ENCODE results near the gene MRPL41.
"Not testable (repeated sequence)": the region's sequence is repeated elsewhere in the genome, so short reads cannot be mapped to it uniquely, and the experiment has no call there.

Gene MRPL41

DNA sequence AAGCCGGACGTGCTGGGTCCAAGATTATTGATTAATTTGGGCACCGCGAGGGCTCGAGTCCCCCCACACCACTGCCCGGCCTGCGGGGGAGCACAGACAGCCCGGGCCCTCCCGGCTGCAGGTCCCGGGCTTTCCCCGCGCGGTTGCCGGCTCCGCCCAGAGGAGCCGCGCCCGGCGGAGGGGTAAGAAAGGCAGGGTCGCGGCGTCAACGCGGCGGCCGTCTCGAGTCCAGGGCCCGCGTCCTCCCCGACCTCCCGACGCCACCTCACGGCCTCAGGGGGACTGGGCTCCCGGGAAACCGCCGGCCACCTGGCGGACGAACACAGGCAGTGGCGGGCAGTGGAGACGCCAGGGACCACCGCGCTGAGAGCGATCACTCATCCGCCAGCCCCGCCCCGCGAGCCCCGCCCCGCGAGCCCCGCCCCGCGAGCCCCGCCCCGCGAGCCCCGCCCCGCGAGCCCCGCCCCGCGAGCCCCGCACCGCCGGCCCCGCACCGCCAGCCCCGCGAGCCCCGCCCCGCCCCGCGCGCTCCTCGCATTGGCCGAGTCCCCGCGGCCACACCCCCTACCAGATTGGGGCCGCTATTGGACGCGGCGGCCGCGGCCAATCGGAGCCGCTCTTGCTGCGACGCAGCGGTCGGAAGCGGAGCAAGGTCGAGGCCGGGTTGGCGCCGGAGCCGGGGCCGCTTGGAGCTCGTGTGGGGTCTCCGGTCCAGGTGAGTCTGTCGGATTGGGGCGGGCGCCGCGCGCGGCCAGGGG is at the start of gene MRPL41:
MRPL41 (plus strand) TSS at position 616 of the 758 bp plus-strand sequence. CDS start 203 bp downstream, outside the sequence.
- peak; percentile 83 for DNase-seq (ENCODE audit: low read depth)

DNA sequence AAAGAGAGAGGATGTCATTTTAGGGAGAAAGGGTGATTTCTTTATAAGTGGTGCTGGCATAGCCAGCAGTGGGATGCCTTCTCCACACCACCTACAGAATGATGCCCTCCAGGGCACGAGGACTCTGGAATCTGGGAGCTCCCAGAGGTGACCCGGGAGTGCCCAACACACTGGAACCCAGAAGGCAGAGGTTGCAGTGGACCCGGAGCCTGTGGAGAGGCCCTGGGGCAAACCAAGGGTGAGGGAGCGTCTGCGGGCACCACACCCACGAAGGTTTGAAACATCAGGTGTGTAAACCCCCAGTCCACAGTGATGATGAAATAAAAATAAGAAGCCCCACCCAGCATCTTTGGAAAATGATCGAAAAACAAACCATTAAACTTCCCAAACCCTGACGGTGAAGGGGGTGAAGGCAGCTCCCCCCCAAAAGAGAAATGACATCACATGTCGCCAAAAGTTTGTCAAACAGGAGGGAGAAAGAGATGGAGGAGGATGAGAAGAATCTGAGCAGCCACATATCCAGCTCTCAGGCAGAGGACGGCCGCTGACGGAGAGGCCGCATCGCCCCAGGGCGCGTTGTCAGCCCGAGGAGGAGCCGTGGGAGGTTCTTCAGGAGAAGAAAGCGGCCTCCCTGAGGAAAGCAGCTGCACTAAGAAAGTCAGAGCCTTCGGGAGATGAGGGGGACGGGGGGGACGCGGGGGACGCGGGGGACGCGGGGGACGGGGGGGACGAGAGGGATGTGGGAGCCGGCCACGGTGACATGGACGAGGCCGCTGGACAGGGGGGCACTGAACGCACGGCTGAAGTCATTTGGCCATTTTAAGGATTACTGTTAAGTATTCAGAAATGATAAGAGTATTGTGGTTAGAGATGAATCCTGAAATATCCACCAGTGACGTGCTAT is 49.4 kb upstream of the MRPL41 start:
- DNase-seq (ENCODE audit: low read depth), result no peak

DNA sequence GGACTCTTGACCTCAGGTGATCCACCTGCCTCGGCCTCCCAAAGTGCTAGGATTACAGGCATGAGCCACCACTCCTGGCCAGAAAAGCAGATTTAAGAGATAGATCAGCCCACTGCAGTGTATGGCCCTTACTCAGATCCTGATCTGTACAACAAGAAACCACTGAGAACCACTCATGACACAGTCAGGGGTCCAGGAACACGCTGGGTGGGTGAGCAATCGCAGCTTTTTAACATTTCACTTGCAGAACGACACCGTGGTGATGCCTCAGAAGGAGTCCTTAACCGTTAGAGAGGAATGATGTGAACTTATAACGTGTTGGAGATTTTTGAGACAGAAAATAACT is 47.3 kb upstream of the MRPL41 start:
- DNase-seq (ENCODE audit: low read depth), result no peak

DNA sequence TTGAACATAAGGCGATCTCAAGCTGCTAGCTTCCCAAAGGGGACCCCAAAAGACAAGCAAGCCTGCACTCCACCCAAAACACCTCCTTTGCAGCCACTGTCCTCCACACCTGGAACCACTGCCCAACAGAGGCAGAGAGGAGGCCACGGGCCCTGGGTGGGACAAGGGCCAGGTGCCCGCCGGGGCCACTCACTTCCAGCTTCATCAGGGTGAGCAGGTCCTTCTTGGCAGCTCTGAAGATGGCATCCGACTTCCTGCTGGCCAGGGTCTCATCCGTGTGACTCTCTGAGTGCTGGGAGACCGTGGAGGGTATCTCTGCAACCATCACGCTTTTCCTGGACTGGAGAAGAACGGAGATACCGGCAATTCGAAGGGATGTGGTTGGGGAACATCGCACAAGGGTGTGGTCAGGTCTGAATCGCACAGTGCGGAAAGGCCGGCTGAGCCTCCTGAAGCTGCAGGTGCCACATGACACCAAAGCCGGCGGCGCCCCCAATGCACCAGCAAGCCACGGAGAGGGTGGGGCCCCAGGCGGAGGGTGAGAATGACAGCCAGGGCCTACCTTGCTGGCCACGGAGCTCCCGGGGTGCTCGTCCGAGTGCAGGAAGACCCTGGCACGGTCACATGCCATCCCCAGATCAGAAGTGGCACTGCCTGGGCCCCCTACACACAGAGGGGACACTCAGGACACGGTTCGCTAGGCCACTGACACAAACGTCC is 46.1 kb upstream of the MRPL41 start:
- no peak for DNase-seq (ENCODE audit: low read depth)

DNA sequence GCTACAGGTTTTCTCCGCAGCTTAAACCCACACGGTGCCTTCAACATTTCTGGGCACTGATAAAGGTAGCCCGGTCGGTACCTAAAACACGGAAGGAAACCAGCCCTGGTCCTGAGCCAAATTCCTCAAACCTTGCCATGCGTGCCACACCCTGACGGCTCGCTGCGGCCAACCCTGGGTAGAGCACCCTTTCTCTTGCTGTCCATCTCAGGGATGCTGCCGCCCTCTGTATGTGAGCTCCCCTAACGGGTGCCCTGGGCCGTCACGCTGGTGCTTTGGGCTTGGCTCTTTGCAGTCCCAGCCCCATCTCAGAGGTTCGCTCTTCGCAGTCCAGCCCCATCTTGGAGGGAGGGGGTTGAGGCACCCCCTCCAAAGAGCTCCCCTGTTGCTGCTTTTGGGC is 45.4 kb upstream of the MRPL41 start:
- DNase-seq (ENCODE audit: low read depth), result no peak

DNA sequence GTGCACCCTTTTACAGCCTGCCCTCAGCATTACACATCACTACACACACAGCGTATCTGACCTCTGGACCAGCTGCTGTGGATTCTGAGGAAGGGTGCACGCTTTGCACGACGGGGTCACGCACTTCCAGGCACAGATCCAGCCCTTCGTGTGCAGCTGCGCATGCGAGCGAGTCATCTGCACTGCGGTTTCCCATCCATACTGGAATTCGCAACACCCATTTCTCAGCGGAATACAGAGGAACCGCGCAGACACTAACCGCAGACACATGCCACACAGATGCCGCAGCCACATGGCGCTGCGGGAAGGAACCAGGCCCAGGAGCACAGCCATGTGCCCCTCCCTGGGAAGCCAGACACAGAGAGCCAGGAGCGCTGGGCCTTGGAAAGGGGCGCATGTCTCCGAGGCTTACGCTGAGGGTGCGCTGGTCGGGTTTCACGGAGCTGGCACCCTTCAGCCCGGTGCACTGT is 44.9 kb upstream of the MRPL41 start:
- DNase-seq (ENCODE audit: low read depth), result no peak

DNA sequence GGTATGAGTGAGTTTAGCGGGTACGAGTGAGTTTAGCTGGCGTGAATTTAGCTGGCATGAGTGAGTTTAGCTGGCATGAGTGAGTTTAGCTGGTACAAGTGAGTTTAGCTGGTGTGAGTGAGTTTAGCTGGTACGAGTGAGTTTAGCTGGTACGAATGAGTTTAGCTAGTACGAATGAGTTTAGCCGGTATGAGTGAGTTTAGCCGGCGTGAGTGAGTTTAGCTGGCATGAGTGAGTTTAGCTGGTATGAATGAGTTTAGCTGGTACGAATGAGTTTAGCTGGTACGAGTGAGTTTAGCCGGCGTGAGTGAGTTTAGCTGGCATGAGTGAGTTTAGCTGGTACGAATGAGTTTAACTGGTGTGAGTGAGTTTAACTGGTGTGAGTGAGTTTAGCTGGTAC is 42.5 kb upstream of the MRPL41 start:
- DNase-seq (ENCODE audit: low read depth), result no peak

DNA sequence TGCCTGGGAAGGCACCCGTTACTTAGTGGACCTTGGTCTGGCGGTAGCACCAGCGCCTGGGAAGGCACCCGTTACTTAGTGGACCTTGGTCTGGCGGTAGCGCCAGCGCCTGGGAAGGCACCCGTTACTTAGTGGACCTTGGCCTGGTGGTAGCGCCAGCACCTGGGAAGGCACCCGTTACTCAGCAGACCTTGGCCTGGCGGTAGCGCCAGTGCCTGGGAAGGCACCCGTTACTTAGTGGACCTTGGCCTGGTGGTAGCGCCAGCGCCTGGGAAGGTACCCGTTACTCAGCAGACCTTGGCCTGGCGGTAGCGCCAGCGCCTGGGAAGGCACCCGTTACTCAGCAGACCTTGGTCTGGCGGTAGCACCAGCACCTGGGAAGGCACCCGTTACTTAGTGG is 40.6 kb upstream of the MRPL41 start:
- DNase-seq (ENCODE audit: low read depth), result not testable (repeated sequence)

DNA sequence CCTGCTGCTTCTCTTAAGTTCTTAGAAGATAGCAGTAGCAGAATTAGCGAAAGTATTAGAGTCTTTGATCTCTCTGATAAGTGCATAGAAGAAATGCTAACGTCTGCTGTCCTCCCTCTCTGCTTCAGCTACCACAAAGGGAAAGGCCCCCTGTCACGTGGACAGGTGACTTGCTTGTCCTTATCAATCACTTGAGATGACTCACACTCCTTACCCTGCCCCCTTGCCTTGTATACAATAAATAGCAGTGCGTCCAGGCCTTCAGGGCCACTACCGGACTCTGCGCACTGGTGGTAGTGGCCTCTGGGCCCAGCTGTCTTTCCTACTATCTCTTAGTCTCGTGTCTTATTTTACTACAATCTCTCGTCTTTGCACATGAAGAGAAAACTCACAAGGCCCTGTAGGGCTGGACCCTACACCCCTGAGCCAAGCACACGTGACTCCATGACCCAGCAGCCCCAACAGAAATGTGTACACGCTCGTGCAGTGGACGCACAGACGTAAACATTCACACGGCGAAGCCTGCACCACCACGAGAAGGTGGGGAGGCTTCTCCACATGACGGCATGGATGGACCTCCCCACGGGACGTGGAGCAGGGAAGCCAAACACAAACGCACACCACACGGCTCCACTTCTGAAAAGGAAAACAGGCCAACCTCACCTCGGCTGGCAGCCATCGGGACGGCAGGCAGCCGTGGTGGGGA is 39.8 kb upstream of the MRPL41 start:
- no peak for DNase-seq (ENCODE audit: low read depth)

DNA sequence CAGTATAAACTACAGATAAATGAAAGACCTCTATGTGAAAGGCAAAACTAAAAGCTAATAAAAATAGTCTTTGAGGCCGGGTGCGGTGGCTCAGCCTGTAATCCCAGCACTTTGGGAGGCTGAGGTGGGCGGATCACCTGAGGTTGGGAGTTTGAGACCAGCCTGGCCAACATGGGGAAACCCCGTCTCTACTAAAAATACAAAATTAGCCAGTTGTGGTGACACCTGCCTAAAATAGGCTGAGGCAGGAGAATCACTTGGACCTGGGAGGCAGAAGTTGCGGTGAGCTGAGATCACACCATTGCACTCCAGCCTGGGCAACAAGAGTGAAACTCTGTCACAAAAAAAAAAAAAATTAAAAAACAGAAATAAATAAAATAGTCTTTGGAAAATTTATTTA is 38.5 kb upstream of the MRPL41 start:
- DNase-seq (ENCODE audit: low read depth), result not testable (repeated sequence)

DNA sequence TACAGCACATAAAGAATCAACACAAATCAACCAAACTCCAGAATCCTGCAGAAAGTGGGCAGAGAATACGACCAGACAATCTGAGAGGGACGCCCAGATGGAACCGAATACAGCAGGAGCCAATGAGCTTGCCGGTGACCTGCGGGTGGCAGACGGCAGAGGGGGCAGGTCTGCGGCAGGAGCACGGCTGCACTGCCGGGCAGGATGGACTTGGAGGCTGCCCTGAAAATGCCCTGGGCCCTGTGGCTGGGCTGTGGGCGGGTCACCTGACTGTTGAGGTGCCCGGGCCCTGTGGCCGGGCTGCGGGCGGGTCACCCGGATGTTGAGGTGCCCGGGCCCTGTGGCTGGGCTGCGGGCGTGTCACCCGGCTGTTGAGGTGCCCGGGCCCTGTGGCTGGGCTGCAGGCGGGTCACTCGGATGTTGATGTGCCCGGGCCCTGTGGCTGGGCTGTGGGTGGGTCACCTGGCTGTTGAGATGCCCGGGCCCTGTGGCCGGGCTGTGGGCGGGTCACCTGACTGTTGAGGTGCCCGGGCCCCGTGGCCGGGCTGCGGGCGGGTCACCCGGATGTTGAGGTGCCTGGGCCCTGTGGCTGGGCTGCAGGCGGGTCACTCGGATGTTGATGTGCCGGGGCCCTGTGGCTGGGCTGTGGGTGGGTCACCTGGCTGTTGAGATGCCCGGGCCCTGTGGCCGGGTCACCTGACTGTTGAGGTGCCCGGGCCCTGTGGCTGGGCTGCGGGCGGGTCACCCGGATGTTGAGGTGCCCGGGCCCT is 37.7 kb upstream of the MRPL41 start:
- not testable (repeated sequence) for DNase-seq (ENCODE audit: low read depth)

DNA sequence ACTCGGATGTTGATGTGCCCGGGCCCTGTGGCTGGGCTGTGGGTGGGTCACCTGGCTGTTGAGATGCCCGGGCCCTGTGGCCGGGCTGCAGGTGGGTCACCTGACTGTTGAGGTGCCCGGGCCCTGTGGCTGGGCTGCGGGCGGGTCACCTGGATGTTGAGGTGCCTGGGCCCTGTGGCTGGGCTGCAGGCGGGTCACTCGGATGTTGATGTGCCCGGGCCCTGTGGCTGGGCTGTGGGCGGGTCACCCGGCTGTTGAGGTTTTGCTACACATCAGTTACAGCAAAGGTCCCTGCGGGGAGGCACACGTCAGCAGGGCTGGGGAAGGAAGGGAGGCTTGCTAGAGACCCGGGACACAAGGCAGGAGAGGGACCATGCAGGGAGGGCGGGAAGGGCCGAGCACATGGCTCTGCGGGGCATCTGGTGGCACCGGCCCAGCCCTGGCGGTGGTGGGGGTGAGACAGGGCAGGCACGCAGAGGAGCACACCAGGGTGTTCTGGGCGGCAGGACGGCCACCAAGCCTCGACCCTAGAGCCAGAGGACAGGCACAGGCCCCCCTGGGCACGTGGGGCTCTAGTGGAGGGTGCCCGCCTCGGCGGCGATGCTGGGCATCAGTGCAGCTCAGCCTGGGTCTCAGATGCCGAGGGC is 36.9 kb upstream of the MRPL41 start:
- no peak for DNase-seq (ENCODE audit: low read depth)

DNA sequence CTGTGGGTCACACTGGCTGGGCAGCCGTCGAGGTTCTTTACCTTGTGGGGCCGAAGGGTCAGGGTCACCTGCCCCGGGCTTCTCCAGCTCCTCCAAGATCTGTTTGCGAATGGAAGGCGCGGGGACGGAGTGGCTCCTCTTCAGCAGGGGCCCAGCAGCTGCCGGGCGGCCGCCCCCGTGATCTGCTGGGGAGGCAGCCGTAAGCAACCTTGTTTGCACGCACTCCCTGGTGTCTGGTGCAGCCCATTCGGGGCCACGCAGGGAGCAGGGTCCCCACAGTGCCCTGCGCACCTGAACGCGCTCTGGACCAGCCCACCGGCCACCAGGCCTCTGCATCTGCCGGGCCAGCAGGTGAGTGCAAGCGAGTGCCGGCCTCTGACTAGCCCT is 36.3 kb upstream of the MRPL41 start:
- DNase-seq (ENCODE audit: low read depth), result no peak

DNA sequence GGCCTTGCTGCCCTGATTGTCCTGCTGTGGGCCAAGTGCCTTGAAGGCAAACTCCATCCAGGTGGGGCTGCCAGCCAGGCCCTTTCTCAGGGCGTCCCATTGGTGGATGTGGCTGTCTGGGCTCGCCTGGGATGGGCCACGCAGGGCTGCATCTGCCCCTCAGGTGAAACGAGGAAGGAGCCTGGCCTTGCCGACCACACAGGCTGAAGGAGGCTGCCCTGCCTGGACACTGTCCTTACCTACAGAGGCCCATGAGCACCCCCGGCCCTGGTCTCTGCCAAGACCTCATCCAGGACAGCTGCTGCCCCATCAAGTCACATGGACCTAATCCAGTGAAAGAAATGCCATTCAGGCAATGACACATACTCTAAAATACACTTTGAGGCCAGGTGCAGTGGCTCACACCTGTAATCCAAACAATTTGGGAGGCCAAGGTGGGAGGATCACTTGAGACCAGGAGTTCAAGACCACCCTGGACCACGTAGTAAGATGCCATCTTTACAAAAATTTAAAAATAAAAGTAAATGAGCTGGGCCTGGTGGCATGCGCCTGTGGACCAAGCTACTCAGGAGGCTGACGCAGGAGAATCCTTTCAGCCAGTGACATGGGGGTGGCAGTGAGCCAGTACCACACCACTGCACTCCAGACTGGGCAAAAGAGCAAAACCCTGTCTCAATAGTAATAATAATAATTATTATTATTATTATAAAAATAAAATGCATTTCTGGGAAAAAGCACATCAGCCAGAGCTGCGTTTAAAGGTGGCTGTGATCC is 35.3 kb upstream of the MRPL41 start:
- DNase-seq (ENCODE audit: low read depth), result no peak

DNA sequence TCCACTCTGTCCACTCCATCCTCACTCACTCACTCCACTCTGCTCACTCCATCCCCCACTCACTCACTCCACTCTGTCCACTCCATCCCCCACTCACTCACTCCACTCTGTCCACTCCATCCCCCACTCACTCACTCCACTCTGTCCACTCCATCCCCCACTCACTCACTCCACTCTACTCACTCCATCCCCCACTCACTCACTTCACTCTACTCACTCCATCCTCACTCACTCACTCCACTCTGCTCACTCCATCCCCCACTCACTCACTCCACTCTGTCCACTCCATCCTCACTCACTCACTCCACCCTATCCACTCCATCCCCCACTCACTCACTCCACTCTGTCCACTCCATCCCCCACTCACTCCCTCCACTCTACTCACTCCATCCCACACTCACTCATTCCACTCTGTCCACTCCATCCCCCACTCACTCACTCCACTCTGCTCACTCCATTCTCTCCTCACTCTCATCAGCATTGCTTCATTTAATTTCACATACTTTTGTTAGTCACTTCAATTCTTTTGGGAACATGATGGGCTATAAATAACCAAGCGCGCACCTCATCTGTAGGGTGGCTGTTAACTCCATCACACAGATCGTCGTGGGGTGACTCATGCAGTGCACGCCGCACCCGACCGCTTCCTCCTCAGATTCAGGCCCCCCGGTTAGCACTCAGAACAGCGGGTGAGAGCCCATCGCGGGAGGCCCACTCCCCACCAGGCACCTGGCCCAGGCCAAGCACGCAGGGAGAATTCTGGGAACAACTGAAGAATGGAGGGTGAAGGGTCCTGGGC is 32.8 kb upstream of the MRPL41 start:
- not testable (repeated sequence) for DNase-seq (ENCODE audit: low read depth)

DNA sequence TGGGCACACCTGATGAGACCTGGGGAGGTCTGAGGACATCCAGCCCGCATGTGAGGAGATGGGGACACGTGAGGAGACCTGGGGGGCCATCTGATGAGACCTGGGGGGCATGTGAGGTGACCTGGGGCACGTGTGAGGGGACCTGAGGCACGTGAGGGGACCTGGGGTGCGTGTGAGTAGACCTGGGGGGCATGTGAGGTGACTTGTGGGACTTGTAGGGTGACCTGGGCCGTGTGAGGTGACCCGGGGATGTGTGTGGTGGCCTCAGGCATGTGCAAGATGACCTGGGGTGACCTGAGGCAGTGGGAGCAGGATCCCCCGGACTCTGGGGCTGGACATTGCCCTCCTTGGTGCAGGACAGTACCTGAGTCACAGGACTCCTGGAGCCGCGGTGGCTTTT is 32.1 kb upstream of the MRPL41 start:
- no peak for DNase-seq (ENCODE audit: low read depth)

DNA sequence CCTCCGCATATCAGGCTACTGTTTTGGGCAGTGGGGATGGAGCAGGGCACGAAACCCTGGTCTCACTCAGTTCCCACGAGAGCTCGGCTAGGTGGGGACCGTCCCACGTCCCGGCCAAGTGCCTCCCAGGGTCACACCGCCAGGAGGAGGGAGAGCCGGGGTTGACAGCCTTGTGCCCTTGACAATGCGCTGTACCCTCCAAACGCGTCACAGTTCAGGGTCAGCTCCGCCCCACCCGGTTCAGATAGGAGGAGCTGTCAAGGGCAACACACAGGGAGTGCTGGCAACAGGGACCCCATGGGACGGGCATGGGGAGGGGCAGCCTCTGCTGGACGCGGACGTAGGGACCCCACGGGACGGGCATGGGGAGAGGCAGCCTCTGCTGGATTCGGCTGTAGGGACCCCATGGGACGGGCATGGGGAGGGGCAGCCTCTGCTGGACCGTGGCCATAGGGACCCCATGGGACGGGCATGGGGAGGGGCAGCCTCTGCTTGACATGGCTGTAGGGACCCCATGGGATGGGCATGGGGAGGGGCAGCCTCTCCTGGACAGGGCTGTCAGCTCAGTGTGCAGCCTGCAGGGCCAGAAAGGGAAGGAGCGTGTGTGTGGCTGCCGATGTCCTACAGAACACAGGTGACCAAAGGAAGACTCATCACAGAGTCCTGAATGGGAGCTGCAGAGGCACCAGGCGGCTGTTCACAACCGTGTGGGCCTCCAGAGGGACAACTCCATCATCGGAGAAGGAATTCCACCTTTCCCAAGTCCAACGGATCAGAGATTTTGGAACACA is 30.9 kb upstream of the MRPL41 start:
- no peak for DNase-seq (ENCODE audit: low read depth)

DNA sequence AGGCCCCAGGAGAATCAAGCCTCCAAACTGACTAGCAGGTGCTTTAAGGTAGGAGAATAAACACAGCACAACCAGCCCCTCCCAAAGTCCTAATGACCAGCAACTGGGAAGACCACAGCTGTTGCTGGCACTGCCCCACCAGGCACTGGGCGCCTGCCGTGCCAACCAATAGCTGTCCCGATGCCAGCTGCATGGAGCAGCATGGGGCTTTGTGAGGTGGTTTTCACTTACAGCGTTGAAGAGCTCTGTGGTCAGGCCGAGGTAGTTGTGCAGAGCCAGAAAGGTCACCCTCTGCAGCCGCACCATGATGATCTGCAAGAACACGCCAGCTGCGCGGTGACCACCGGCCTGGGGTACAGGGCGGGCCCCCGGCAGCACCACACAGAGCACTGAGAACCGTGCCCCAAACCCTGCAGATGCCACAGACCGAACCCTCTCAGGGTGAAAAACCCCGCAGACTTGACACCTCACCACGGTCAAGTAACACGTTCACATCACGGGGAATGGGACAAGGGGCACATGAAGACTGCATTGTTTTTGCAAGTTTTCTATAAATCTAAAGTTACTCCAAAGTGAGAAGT is 30.2 kb upstream of the MRPL41 start:
- no peak for DNase-seq (ENCODE audit: low read depth)
